Nephron (organoid): Measurements from ENCODE around the gene GNG7.

Experiments used
- H3K27ac Mint-ChIP-seq, 3 experiments: 2 replicates each; pipeline ENCODE4 v1.8.0; 2020; ENCODE audit warnings: mixed read lengths in 3 of 3, mild to moderate bottlenecking in 2 of 3, moderate library complexity in 1 of 3
- H3K27me3 Mint-ChIP-seq: 2 replicates; pipeline ENCODE4 v1.8.0; 2021; ENCODE audit warnings: low read depth, mild to moderate bottlenecking, moderate library complexity, mixed read lengths
- H3K36me3 Mint-ChIP-seq: 2 replicates; pipeline ENCODE4 v1.8.0; 2020; ENCODE audit warnings: low read depth, mixed read lengths
- H3K4me1 Mint-ChIP-seq: 2 replicates; pipeline ENCODE4 v1.8.0; 2020; ENCODE audit warnings: mixed read lengths
- H3K4me3 Mint-ChIP-seq, 3 experiments: 2 replicates each; pipeline ENCODE4 v1.8.0; 2020; ENCODE audit warnings: mild to moderate bottlenecking in 3 of 3, mixed read lengths in 3 of 3, moderate library complexity in 2 of 3
- H3K9me3 Mint-ChIP-seq: 2 replicates; pipeline ENCODE4 v1.8.0; 2020; ENCODE audit warnings: mixed read lengths
- TF ChIP-seq, protein P1 (sequence below), 3 experiments: fragments of 200-600 bp; sonication (generic); IDR thresholded peaks; one replicate each; pipeline ENCODE4 v1.5.0; 2021; ENCODE audit warnings: antibody characterized with exemption in 3 of 3; ENCODE audit not compliant: unreplicated experiment in 3 of 3

Gene GNG7

DNA sequence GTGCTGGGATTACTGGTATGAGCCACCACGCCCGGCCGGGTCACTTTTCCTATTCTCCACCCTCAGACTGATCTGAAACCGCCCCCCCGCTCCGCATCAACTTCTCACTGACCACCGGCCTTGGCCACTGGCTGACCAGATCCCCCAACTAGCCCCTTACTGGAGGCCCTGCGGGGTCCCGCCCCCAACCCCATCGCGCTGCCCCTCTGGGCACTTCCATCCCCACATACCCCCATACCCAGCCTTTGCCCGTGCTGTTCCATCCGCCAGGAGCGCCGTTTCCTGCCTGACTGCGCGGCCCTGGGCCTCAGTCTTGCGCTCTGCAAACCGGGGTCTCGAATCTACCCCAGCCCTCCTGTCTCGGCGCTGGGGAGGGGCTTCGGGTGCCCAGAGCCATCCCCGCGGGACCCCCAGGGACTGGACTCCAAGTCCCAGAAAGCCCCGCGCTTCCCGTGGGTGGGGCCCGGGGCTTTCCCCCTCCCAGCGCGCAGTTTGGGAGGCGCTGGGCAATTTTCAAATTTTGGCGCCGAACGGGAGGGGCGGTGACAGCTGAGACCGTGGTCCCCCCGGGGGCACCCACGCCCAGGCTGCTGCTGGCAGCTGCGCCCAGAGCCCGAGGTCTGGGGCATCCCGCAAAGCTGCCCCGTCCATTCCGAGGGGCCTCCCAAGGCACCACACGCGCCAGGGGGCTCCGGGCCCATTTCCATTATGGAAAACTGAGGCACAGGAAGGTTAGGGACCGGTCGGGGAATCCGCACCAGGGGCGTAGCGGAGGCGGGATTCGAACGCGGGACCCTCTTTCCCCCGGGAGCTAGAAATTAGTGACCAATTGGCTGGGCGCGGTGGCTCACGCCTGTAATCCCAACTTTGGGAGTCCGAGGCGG, 240.5 kb downstream of the GNG7 start:
- H3K9me3 Mint-ChIP-seq: no peaks in the 10 kb centered on the region

More for the DNA sequence above, 240.5 kb downstream of the GNG7 start:
- peaks cover 12% of the 10 kb centered on the region for H3K4me1 Mint-ChIP-seq
- TF ChIP-seq, protein P1, sequence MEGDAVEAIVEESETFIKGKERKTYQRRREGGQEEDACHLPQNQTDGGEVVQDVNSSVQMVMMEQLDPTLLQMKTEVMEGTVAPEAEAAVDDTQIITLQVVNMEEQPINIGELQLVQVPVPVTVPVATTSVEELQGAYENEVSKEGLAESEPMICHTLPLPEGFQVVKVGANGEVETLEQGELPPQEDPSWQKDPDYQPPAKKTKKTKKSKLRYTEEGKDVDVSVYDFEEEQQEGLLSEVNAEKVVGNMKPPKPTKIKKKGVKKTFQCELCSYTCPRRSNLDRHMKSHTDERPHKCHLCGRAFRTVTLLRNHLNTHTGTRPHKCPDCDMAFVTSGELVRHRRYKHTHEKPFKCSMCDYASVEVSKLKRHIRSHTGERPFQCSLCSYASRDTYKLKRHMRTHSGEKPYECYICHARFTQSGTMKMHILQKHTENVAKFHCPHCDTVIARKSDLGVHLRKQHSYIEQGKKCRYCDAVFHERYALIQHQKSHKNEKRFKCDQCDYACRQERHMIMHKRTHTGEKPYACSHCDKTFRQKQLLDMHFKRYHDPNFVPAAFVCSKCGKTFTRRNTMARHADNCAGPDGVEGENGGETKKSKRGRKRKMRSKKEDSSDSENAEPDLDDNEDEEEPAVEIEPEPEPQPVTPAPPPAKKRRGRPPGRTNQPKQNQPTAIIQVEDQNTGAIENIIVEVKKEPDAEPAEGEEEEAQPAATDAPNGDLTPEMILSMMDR (IDR thresholded peaks at IDR 0.05; ENCODE audit: unreplicated experiment in 3 of 3): no peak
- H3K4me3 Mint-ChIP-seq: peak overlapping the region; percentile 79 to 88 (median 85)
- peak overlapping the region; percentile 35 to 77 (median 37) for H3K27ac Mint-ChIP-seq
- no peaks in the 10 kb centered on the region for H3K36me3 Mint-ChIP-seq
- H3K27me3 Mint-ChIP-seq: no peaks in the 10 kb centered on the region
